SU-DHL-6 (cell line): Measurements from ENCODE around the gene GANAB.

Experiments
- EZH2phosphoT487 ChIP-seq: fragments of 200-600 bp; sonication (generic), shearing (Covaris generic); conservative IDR thresholded peaks from 2 replicates; pipeline ENCODE4 v1.6.1; 2018; ENCODE audit warnings: mild to moderate bottlenecking, antibody characterized with exemption, low read length, moderate library complexity, mixed read lengths
- TF ChIP-seq, protein P1 (sequence below): fragments of 200-600 bp; sonication (generic); IDR thresholded peaks from one replicate; pipeline ENCODE4 v1.5.1; 2017; ENCODE audit warnings: antibody characterized with exemption, mild to moderate bottlenecking, low read length, moderate library complexity; ENCODE audit not compliant: insufficient read depth, poor library complexity, severe bottlenecking

DNA sequence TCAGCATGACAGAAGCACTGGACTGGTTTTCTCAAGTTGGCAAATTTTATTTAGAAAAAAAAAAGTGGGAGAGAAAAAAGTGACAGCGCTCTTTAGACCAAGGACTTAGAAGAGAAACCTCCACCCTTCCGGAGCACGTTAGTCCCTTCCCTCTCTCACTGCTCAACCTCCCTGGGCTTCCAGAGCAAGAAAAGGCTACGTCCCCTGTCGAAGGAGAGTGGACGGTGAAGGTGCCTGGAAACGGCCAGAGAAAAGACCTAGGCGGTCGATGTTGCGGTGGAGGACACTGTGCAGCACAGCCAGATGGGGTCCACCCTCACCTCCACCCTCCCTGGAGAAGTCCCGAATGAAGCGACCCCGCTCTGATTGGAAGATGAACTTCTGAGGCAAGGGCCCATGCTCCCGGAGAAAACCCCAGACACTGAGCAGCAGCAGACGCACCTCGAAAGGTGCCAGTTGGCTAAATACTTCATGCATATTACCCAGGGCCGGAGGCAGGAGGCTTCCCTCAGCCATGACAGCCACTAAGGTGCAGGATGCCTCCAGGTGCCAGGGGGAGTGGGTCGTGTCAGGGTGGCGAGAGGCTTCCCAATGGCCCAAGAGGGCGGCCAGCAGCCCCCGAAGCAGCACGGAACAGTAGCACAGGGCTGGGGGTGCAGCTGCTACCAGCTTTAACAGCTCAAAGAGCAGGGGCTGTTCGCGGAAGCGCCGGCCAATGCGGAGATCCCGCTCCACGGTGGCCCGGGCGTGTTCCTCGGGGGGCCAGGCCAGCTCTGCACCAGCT is 604 bp upstream of the GANAB start:
- TF ChIP-seq, protein P1, sequence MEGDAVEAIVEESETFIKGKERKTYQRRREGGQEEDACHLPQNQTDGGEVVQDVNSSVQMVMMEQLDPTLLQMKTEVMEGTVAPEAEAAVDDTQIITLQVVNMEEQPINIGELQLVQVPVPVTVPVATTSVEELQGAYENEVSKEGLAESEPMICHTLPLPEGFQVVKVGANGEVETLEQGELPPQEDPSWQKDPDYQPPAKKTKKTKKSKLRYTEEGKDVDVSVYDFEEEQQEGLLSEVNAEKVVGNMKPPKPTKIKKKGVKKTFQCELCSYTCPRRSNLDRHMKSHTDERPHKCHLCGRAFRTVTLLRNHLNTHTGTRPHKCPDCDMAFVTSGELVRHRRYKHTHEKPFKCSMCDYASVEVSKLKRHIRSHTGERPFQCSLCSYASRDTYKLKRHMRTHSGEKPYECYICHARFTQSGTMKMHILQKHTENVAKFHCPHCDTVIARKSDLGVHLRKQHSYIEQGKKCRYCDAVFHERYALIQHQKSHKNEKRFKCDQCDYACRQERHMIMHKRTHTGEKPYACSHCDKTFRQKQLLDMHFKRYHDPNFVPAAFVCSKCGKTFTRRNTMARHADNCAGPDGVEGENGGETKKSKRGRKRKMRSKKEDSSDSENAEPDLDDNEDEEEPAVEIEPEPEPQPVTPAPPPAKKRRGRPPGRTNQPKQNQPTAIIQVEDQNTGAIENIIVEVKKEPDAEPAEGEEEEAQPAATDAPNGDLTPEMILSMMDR, result no peak
- no peak for TF ChIP-seq EZH2phosphoT487
